Measurements from ENCODE around the gene RFX7.

Gene RFX7

GRCh38 chr15:56249092-56249491 is 5.4 kb upstream of the RFX7 start:
- no peak overlapping the region for H3K4me3 ChIP-seq (ENCODE audit: low read depth, low read length)
- TF ChIP-seq CTCF (IDR thresholded peaks at IDR 0.05; ENCODE audit: control insufficient read depth, extremely low read depth, insufficient read depth) = peak; percentile 72
- DNase-seq (ENCODE audit: low read depth) = peak; percentile 73

GRCh38 chr15:56248311-56248992 is 4.8 kb upstream of the RFX7 start:
- no peak overlapping the region for H3K4me3 ChIP-seq (ENCODE audit: low read depth, low read length)
- DNase-seq (ENCODE audit: low read depth) = no peak
- TF ChIP-seq CTCF (IDR thresholded peaks at IDR 0.05; ENCODE audit: control insufficient read depth, extremely low read depth, insufficient read depth) = no peak

GRCh38 chr15:56247266-56247665 is 3.6 kb upstream of the RFX7 start:
- no peak for TF ChIP-seq CTCF (IDR thresholded peaks at IDR 0.05; ENCODE audit: control insufficient read depth, extremely low read depth, insufficient read depth)
- H3K4me3 ChIP-seq (ENCODE audit: low read depth, low read length) = no peak overlapping the region
- DNase-seq (ENCODE audit: low read depth) = no peak

GRCh38 chr15:56245871-56246814 is 2.5 kb upstream of the RFX7 start:
- TF ChIP-seq CTCF (IDR thresholded peaks at IDR 0.05; ENCODE audit: control insufficient read depth, extremely low read depth, insufficient read depth) = peak; percentile 100
- H3K4me3 ChIP-seq (ENCODE audit: low read depth, low read length) = peak overlapping the region; percentile 47
- peak; percentile 77 for DNase-seq (ENCODE audit: low read depth)

- DNase-seq (ENCODE audit: low read depth) = no peak
- no peak overlapping the region for H3K4me3 ChIP-seq (ENCODE audit: low read depth, low read length)
- TF ChIP-seq CTCF (IDR thresholded peaks at IDR 0.05; ENCODE audit: control insufficient read depth, extremely low read depth, insufficient read depth) = no peak
These were observed 1.3 kb upstream of the RFX7 start for GRCh38 chr15:56244811-56245576.

- DNase-seq (ENCODE audit: low read depth) = no peak
- H3K4me3 ChIP-seq (ENCODE audit: low read depth, low read length) = peak overlapping the region; percentile 78
- no peak for TF ChIP-seq CTCF (IDR thresholded peaks at IDR 0.05; ENCODE audit: control insufficient read depth, extremely low read depth, insufficient read depth)
These were observed 545 bp upstream of the RFX7 start for GRCh38 chr15:56244038-56244810.

Data from LNCaP clone FGC (cell line).